ENCODE data around the gene CBX2.
"Not testable (repeated sequence)": the region's sequence is repeated elsewhere in the genome, so short reads cannot be mapped to it uniquely, and the experiment has no call there.

The CBX2 gene

GRCh38 chr17:79769570-79770506 is 8.1 kb upstream of the CBX2 start:
- no peak for DNase-seq (ENCODE audit: low spot score)

GRCh38 chr17:79771276-79771675 is 6.7 kb upstream of the CBX2 start:
- no peak for DNase-seq (ENCODE audit: low spot score)

DNA sequence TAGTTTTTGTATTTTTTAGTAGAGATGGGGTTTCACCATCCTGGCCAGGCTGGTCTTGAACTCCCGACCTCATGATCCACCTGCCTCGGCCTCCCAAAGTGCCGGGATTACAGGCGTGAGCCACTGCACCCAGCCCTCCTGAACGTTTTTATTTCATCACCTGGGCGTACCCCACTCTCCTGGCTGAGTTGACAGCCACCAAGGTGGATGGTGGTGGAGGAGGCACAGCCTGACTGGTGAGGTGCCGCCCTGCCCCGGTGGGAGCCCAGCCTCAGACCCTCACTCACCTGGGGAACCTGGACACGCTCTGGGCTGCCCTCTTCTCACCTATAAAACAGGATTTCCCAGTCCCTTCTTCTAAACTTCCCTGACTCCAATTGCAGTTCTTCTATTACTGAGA is 5.2 kb upstream of the CBX2 start:
- not testable (repeated sequence) for DNase-seq (ENCODE audit: low spot score)

- DNase-seq (ENCODE audit: low spot score), result no peak
These were observed 3.4 kb upstream of the CBX2 start for GRCh38 chr17:79774561-79774975.

DNA sequence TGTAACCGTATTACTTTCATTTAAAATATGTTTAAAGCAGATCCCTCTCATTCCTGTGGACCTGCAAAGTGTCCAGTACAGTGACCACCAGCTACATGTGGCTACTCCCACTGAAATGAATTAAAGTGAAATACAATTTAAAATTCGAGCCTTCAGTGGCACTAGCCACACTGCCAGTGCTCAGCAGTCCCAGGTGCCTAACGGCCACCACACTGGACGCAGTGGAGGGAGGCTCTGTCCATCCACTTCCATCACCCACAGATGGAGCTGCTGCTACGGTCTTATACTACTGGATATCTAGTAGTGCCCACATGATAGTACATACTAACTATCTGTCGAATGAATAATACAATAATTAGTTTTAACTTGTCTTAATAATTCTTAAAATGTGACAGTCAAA is 2.3 kb upstream of the CBX2 start:
- DNase-seq (ENCODE audit: low spot score), result no peak

- no peak for DNase-seq (ENCODE audit: low spot score)
These were observed 1.4 kb upstream of the CBX2 start for GRCh38 chr17:79776376-79777119.

DNA sequence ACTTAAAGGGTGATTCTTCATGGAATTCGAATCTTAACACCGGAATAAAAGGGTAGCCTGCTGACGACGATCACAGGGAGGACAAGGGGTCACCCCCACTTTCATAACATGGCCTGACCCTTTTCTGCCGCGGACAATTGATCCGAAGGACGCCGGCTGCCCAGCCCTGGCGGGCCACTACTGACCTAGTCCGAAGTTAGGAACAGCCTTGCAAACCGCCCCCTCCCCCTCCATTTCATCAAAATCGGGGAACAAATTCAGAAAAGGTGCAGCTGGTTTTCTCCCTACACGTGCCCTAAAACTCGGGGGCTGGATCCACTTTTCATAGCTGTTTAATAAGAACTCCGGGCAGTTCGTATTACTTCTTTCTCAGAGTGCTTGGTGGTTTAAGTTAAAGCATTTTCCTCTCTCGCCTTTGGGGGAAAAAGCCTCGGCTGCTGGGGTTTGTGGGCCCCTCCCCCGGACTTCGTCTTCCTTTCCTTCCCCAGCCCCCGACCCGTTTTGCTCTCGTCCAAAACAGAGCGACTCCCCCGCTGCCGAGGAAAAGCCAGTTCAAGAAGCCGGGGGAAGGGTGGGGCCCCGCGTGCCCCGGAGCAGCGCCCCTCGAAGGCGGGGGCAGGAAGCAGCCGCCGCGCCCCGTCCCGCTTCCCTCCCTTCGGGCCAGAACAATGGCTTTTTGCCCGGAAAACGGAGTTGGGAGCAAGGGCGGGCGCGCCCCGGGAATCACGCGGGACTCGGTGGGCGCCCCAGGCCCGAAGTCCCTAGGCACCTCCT is 641 bp upstream of the CBX2 start:
- no peak for DNase-seq (ENCODE audit: low spot score)

- no peak for DNase-seq (ENCODE audit: low spot score)
These were observed 646 bp downstream of the CBX2 start for GRCh38 chr17:79778504-79779083.

- DNase-seq (ENCODE audit: low spot score), result no peak
These were observed 1.2 kb downstream of the CBX2 start for GRCh38 chr17:79779084-79779529.

DNA sequence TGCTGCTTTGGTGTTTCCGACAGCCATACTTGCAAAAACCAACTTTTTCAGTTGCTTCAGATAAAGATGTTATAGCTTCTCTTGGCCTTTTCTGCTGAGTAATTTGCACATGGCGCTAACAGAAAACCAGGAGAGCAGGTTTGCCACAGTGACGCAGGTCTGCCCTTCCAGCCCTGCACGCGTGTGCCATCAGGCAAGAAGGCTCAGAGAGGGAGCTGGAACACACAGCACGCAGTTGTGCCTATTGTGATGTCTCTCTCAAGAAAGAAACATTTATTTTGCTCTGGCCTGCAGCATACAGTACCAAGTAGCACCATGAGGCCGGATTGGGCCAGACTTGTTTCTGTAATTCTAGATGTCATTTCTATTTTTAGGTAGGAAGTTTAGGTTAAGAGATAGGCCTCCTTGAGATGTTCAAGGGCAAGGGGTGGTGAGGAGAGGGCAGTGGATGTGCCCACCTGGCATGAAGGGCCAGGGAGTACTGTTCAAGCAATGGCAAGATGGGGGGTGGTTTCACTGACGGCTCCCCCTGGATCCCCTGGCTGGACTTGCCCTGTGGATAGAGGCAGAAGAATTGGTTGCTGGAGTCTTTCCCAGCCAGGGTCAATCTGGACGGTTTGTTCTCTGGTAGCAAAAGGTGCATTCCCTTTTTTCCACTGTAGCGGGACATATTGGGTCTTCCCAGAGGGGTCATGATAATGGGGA is 1.9 kb downstream of the CBX2 start:
- no peak for DNase-seq (ENCODE audit: low spot score)

DNA sequence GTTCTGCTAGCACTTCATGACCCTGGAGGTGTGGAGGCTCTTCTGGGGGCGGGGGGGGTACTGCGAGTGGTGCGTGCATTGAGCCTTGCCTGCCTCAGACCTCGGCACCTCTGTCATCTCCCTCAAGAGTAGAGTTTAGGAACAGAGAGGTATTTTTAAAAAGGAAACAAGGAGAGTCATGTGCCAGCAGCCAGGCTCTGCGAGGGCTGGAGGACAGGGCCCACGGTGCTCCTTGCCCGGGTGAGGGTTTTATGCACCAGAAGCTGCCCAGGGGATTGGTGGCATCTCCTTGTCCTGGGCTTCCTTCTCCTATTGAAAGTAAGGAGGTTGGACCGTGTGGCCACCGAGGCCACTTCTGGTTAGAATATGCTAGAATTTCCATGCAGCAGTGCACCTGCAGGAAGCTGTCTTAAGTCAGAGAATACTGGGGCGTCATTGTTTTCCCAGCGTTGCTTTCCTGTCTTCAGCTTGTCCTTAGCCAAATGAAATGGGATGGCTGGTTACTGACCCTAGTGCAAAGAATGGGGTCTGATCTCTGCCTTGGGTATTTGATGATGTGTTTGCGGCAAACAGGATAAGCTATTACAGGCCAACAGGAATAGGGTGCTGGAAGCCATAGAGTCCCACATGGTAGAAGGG is 3.2 kb downstream of the CBX2 start:
- DNase-seq (ENCODE audit: low spot score), result no peak

- DNase-seq (ENCODE audit: low spot score), result no peak
These were observed 4.0 kb downstream of the CBX2 start for GRCh38 chr17:79781736-79782575.

DNA sequence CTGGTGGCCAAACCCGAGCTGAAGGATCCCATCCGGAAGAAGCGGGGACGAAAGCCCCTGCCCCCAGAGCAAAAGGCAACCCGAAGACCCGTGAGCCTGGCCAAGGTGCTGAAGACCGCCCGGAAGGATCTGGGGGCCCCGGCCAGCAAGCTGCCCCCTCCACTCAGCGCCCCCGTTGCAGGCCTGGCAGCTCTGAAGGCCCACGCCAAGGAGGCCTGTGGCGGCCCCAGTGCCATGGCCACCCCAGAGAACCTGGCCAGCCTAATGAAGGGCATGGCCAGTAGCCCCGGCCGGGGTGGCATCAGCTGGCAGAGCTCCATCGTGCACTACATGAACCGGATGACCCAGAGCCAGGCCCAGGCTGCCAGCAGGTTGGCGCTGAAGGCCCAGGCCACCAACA is 5.9 kb downstream of the CBX2 start:
- no peak for DNase-seq (ENCODE audit: low spot score)

GRCh38 chr17:79784353-79785016 is 6.5 kb downstream of the CBX2 start:
- DNase-seq (ENCODE audit: low spot score), result no peak

DNA sequence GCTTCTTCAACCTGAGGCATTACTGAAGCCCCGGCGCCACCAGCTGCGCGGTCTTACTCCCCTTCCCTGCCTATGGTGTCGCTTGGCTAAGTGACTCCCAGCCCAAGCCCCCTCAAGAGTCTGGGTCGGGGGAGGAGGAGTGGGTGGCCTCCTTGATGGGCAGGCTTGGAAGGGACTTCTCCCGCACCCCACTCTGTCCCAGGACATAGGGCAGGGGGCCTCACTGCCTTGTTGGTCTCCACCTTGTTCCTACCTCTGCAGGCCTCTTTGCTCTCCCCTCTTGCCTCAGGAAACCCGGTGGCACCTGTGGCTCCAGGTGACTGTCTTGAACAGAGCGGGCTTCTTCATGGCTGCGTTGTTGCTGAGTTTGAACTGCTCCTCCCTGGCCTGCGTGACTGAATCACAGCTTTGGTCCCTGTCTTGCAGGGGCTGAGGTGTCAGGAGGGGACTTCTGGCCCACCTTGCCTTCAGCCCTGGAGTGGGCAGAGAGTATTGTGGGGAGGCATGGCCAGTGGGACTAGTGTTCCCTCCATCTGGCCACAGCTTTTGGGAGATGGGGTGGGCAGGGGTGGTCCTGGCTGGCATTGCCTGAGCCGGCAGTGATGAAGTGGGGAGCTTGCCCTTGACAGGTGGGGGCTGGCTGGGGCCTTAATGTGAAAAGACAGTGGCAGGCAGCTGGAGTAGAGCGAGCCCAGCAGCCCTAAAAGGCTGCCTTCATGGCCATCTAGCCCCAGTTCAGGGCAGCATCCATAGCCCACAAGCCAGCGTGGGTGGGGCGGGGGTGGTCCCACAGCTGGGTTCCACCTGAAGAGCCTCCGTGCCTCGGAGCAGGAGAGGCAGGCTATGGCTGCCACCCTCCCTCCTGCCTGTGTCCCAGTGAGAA is 7.3 kb downstream of the CBX2 start:
- DNase-seq (ENCODE audit: low spot score), result no peak

GRCh38 chr17:79785900-79786810 is 8.2 kb downstream of the CBX2 start:
- DNase-seq (ENCODE audit: low spot score), result no peak

DNA sequence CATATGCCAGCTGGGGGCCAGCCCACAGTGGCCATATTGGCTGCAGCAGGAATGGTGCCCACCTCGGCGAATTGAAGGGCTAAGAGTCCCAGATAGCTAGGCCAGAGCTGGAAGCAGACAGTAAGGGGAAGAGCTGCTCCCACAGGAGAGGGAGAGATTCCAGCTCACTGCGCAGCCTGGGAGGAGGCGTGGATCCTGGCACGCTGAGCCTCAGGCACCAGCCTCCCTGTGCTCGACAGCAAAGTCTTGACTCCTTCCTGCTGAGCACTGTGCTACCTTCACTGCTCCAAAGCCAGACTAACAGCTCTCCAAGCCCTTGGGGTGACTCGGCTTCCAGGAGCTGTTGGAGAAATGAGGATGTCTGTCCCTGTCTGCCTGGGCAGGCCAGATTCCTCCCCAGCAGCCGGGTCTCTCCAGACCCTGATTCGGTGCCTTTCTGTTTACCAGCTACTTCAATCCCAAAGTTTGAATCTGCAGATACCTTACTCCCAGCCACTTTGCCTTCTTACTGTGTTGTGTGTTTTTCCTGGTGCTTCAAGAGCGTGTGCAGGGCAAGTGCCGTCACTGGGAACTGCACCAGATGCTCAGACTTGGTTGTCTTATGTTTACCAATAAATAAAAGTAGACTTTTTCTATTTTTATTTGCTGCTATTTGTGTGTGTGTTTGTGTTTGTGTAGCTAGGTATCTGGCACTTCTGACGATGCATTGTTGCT is 9.1 kb downstream of the CBX2 start:
- no peak for DNase-seq (ENCODE audit: low spot score)

Data from CD4-positive, alpha-beta T cell treated with Interleukin-2 at 100 ng/mL for 4 hours (primary cell).